NCI-H345 treated with DMSO at 0.1 percent for 48 hours (cell line): Measurements from ENCODE around the gene MRPL51.
A peak's percentile ranks its signal among the peaks of the same experiment; 100 is the strongest.

Experiments used
- DNase-seq: peaks from one replicate; lab custom pipeline; 2025; ENCODE audit not compliant: unreplicated experiment; lab: John Stamatoyannopoulos, UW

Gene MRPL51

GRCh38 chr12:6462234-6462995 lies 30.6 kb downstream of the MRPL51 start:
- no peak for DNase-seq

- DNase-seq, result no peak
Observed at GRCh38 chr12:6461401-6462233, 31.4 kb downstream of the MRPL51 start.

- DNase-seq, result no peak
Observed at GRCh38 chr12:6460751-6461371, 32.2 kb downstream of the MRPL51 start.

- no peak for DNase-seq
Observed at GRCh38 chr12:6459004-6459337, 34.1 kb downstream of the MRPL51 start.

GRCh38 chr12:6458281-6459003 lies 34.6 kb downstream of the MRPL51 start:
- no peak for DNase-seq

GRCh38 chr12:6457220-6457945 lies 35.7 kb downstream of the MRPL51 start:
- no peak for DNase-seq

GRCh38 chr12:6452944-6453630 lies 40.0 kb downstream of the MRPL51 start:
- no peak for DNase-seq

- DNase-seq, result no peak
Observed at GRCh38 chr12:6452245-6452943, 40.7 kb downstream of the MRPL51 start.

GRCh38 chr12:6451348-6452244 lies 41.5 kb downstream of the MRPL51 start, which contains the start of gene TAPBPL:
Gene TAPBPL (plus strand): TSS chr12:6452042. CDS start chr12:6452249, 207 bp downstream.
- DNase-seq, result peak; percentile 85

- DNase-seq, result no peak
Observed at GRCh38 chr12:6450869-6451347, 42.2 kb downstream of the MRPL51 start.

GRCh38 chr12:6450091-6450868 lies 42.8 kb downstream of the MRPL51 start:
- no peak for DNase-seq

- no peak for DNase-seq
Observed at GRCh38 chr12:6444704-6445688, 48.1 kb downstream of the MRPL51 start, which contains the start of gene CD27. Gene CD27 (plus strand): TSS chr12:6444955. CDS start chr12:6445096, 141 bp downstream.

GRCh38 chr12:6444031-6444430 lies 49.0 kb downstream of the MRPL51 start:
- DNase-seq, result no peak

GRCh38 chr12:6443361-6443983 lies 49.6 kb downstream of the MRPL51 start:
- no peak for DNase-seq

GRCh38 chr12:6442836-6443235 lies 50.2 kb downstream of the MRPL51 start:
- DNase-seq, result no peak
